Keratinocyte (primary cell): Measurements from ENCODE around the gene TRAF1.

ENCODE experiments used
- EZH2 ChIP-seq: IDR thresholded peaks from one replicate; pipeline ENCODE4 v1.6.1; 2012; ENCODE audit warnings: inconsistent platforms, mild to moderate bottlenecking, low read length, moderate library complexity
- TF ChIP-seq, protein P1 (sequence below), 3 experiments: IDR thresholded peaks in 1 of 3; conservative IDR thresholded peaks in 1 of 3; optimal IDR thresholded peaks in 1 of 3; 2 replicates in 2 of 3; 3 replicates in 1 of 3; pipeline versions ENCODE3 to v1.5.1; 2011; ENCODE audit warnings: low read length in 3 of 3, mild to moderate bottlenecking in 3 of 3, moderate library complexity in 2 of 3, control low read depth in 1 of 3, inconsistent platforms in 1 of 3; ENCODE audit not compliant: insufficient read depth in 2 of 3; ENCODE audit errors: extremely low read depth in 1 of 3

DNA sequence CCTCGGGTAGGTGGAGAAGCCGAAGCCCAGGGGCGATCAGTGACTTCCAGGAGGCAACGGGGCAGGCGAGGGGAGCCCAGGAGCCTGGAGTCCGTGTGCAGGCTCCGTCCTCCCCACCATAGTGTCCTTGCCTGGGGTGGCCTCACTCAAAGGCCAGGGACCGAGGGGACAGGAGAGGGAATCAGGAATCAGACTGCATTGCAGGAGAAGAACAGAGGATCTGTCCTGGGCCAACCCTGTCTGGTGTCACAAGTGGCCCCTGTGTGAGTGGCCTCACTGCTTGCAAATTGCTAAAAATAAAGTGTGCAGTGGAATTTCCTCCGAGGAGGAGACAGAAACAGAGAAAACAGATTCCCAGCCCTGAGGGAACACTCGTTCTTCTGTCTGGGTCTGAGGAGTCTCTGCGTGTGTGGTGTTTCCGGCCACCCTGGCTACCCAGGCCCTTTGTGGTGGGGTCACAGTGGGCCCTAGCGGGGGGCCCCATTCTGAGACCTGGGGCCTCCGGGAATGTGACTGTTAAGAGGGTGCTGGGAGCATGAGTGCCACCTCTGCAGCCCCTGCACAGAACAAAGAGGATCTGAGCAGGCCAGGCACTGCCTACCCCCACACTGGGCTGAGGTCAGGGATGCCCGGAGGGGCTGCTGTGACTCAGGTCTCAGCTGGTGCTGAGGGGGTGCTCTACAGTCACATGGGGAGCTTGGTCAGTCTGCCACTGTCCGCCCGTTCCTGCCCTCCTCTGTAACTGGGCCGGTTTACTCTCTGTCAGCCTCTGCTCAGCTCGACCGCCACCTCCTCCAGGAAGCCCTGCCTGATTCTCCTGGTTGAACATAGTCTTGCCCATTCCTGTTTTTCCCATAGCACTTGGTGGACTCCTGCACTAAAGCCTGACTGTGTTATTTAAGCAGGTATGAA, 7.4 kb downstream of the TRAF1 start:
- TF ChIP-seq EZH2: no peak
- TF ChIP-seq, protein P1, sequence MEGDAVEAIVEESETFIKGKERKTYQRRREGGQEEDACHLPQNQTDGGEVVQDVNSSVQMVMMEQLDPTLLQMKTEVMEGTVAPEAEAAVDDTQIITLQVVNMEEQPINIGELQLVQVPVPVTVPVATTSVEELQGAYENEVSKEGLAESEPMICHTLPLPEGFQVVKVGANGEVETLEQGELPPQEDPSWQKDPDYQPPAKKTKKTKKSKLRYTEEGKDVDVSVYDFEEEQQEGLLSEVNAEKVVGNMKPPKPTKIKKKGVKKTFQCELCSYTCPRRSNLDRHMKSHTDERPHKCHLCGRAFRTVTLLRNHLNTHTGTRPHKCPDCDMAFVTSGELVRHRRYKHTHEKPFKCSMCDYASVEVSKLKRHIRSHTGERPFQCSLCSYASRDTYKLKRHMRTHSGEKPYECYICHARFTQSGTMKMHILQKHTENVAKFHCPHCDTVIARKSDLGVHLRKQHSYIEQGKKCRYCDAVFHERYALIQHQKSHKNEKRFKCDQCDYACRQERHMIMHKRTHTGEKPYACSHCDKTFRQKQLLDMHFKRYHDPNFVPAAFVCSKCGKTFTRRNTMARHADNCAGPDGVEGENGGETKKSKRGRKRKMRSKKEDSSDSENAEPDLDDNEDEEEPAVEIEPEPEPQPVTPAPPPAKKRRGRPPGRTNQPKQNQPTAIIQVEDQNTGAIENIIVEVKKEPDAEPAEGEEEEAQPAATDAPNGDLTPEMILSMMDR (optimal IDR thresholded peaks at IDR 0.05 in 1 of 3, IDR thresholded peaks at IDR 0.05 in 1 of 3, conservative IDR thresholded peaks at IDR 0.05 in 1 of 3; ENCODE audit: extremely low read depth in 1 of 3, insufficient read depth in 2 of 3, low read length in 3 of 3): no peak
